CD14-positive monocyte (primary cell): ENCODE measurements around the gene MYOM1. TPM values are rescaled to one million over a fixed set of nuclear protein-coding genes. Genes with fewer than 3 reads are reported as not detected.
"Not testable (repeated sequence)": the region's sequence is repeated elsewhere in the genome, so short reads cannot be mapped to it uniquely, and the experiment has no call there.

ENCODE experiments used
- DNase-seq, 3 donors: peaks; one replicate each; pipeline ENCODE4 v3.0.0-alpha.2; 2011 to 2022
- H2AFZ ChIP-seq: 2 replicates; pipeline ENCODE4 v1.6.0; 2012; ENCODE audit warnings: mild to moderate bottlenecking, low read depth, low read length, inconsistent platforms; ENCODE audit not compliant: insufficient read depth, poor library complexity, severe bottlenecking
- H3K27ac ChIP-seq, 2 donors: 1 replicate in 1 of 2; 2 replicates in 1 of 2; pipeline ENCODE4 v1.5.1; 2012 to 2013; ENCODE audit warnings: low read length in 2 of 2, control low read depth in 1 of 2, inconsistent platforms in 1 of 2, low read depth in 1 of 2, mild to moderate bottlenecking in 1 of 2
- H3K27me3 ChIP-seq, 2 donors: one replicate each; pipeline versions ENCODE4 v1.6.0 to v1.6.1; 2011 to 2013; ENCODE audit warnings: low read length in 2 of 2; ENCODE audit not compliant: control insufficient read depth in 2 of 2, insufficient read depth in 2 of 2
- H3K36me3 ChIP-seq, 2 donors: replicated peaks in 1 of 2; 1 replicate in 1 of 2; 2 replicates in 1 of 2; pipeline versions ENCODE4 v1.5.1 to v1.6.1; 2012 to 2013; ENCODE audit warnings: low read length in 2 of 2, control low read depth in 1 of 2, inconsistent platforms in 1 of 2, mild to moderate bottlenecking in 1 of 2; ENCODE audit not compliant: insufficient read depth in 2 of 2, control insufficient read depth in 1 of 2
- H3K4me1 ChIP-seq, 2 donors: 1 replicate in 1 of 2; 2 replicates in 1 of 2; pipeline versions ENCODE4 v1.5.1 to v1.6.1; 2012 to 2013; ENCODE audit warnings: low read length in 2 of 2, control low read depth in 1 of 2, inconsistent platforms in 1 of 2, mild to moderate bottlenecking in 1 of 2, moderate library complexity in 1 of 2; ENCODE audit not compliant: insufficient read depth in 2 of 2, control insufficient read depth in 1 of 2
- H3K4me2 ChIP-seq: replicated peaks from 2 replicates; pipeline ENCODE3; 2012; ENCODE audit warnings: low read length, moderate library complexity, mild to moderate bottlenecking; ENCODE audit not compliant: poor library complexity, severe bottlenecking; ENCODE audit errors: extremely low read depth
- H3K4me3 ChIP-seq, 3 experiments: fragments of 200-600 bp in 1 of 3; sonication (generic) in 1 of 3; replicated peaks in 1 of 3; 1 replicate in 2 of 3; 2 replicates in 1 of 3; pipeline ENCODE4 v1.5.1; 2011 to 2013; ENCODE audit warnings: low read length in 3 of 3, mild to moderate bottlenecking in 3 of 3, control low read depth in 2 of 3, low read depth in 2 of 3, inconsistent platforms in 1 of 3, moderate library complexity in 1 of 3
- H3K79me2 ChIP-seq: 2 replicates; pipeline ENCODE4 v1.6.0; 2012; ENCODE audit warnings: mild to moderate bottlenecking, control low read depth, inconsistent platforms, low read length, moderate library complexity; ENCODE audit not compliant: insufficient read depth
- H3K9ac ChIP-seq: 2 replicates; pipeline ENCODE4 v1.6.0; 2017; ENCODE audit warnings: low read length, mild to moderate bottlenecking; ENCODE audit not compliant: insufficient read depth, poor library complexity, severe bottlenecking
- H3K9me3 ChIP-seq, 2 donors: replicated peaks in 1 of 2; 1 replicate in 1 of 2; 2 replicates in 1 of 2; pipeline versions ENCODE4 v1.5.1 to v1.6.1; 2012 to 2013; ENCODE audit warnings: low read length in 2 of 2, control low read depth in 1 of 2; ENCODE audit not compliant: control insufficient read depth in 1 of 2, insufficient read depth in 1 of 2
- H4K20me1 ChIP-seq: 2 replicates; pipeline ENCODE4 v1.6.0; 2012; ENCODE audit warnings: mild to moderate bottlenecking, low read length, control low read depth, moderate library complexity; ENCODE audit not compliant: insufficient read depth
- H3K27ac Mint-ChIP-seq, 7 donors: one replicate each; pipeline ENCODE4 v1.8.0; 2020; ENCODE audit warnings: mild to moderate bottlenecking in 7 of 7, mixed read lengths in 7 of 7, moderate library complexity in 6 of 7, inconsistent platforms in 2 of 7
- H3K27me3 Mint-ChIP-seq, 3 donors: one replicate each; pipeline ENCODE4 v1.8.0; 2021 to 2022; ENCODE audit warnings: low read depth in 3 of 3, mild to moderate bottlenecking in 3 of 3, mixed read lengths in 3 of 3, moderate library complexity in 3 of 3, inconsistent platforms in 1 of 3
- H3K36me3 Mint-ChIP-seq, 2 donors: one replicate each; pipeline ENCODE4 v1.8.0; 2020; ENCODE audit warnings: mixed read lengths in 2 of 2, inconsistent platforms in 1 of 2, mild to moderate bottlenecking in 1 of 2
- H3K4me1 Mint-ChIP-seq: one replicate; pipeline ENCODE4 v1.8.0; 2020; ENCODE audit warnings: mild to moderate bottlenecking, mixed read lengths
- H3K4me3 Mint-ChIP-seq, 2 donors: one replicate each; pipeline ENCODE4 v1.8.0; 2020; ENCODE audit warnings: mild to moderate bottlenecking in 2 of 2, mixed read lengths in 2 of 2, moderate library complexity in 1 of 2
- H3K9me3 Mint-ChIP-seq, 7 donors: one replicate each; pipeline ENCODE4 v1.8.0; 2020 to 2022; ENCODE audit warnings: mixed read lengths in 7 of 7, mild to moderate bottlenecking in 6 of 7, moderate library complexity in 6 of 7, inconsistent platforms in 2 of 7
- WGBS: methylation state at CpG from one replicate; pipeline ENCODE4 v1.1.5; 2013; ENCODE audit warnings: missing lambda C conversion rate; ENCODE audit not compliant: insufficient coverage; 5-methylcytosine and 5-hydroxymethylcytosine counted together
- intact Hi-C, 2 donors: fragments of 100-400 bp; cut with micrococcal nuclease; formaldehyde crosslinking; loops; one replicate each; pipeline versions ENCODE4 v1.15.0 to v1.15.1; 2023
- polyA plus RNA-seq, 3 donors: library from polyadenylated mRNA; depleted of rRNA in 1 of 3; unstranded in 2 of 3; stranded (reverse) in 1 of 3; fragments of 300-500 nt in 2 of 3; fragments of >200 nt in 1 of 3; fragmentation: Illumina TruSeq in 2 of 3; gene quantifications; 1 replicate in 2 of 3; 2 replicates in 1 of 3; pipeline ENCODE4 v1.2.3, GENCODE V29; 2012 to 2021
- TF ChIP-seq, protein P1 (sequence below): fragments of 200-600 bp; IDR thresholded peaks from one replicate; pipeline ENCODE4 v1.8.0; 2022; ENCODE audit warnings: antibody characterized with exemption, mild to moderate bottlenecking

MYOM1 gene
- polyA plus RNA-seq, 3 donors: 0.05 to 0.95 (median 0.22) TPM

GRCh38 chr18:3027370-3027891, 192.3 kb downstream of the MYOM1 start:
- peaks cover 13% of the 10 kb centered on the region for H3K4me1 Mint-ChIP-seq
- H3K27me3 Mint-ChIP-seq: peaks cover 0 to 2% (median under 1%) of the 10 kb centered on the region in 3 donors
- Histone ChIP-seq H3K9me3 (no peaks in the 10 kb centered on the region), H4K20me1 (no peaks in the 10 kb centered on the region), H2AFZ (no peak overlapping the region), H3K36me3 (no peaks in the 10 kb centered on the region), H3K4me3 (no peak overlapping the region), H3K27me3 (no peaks in the 10 kb centered on the region), H3K9ac (no peak overlapping the region), H3K4me1 (peaks cover 15% of the 10 kb centered on the region in 2 donors), H3K79me2 (no peaks in the 10 kb centered on the region), H3K4me2 (no peak overlapping the region), H3K27ac (no peak overlapping the region)
- intact Hi-C loops: no loop called here
- 98% methylated on average over 5 of the region's 11 CpGs for WGBS
- no peak overlapping the region for H3K4me3 Mint-ChIP-seq
- no peak overlapping the region for H3K27ac Mint-ChIP-seq
- TF ChIP-seq, protein P1, sequence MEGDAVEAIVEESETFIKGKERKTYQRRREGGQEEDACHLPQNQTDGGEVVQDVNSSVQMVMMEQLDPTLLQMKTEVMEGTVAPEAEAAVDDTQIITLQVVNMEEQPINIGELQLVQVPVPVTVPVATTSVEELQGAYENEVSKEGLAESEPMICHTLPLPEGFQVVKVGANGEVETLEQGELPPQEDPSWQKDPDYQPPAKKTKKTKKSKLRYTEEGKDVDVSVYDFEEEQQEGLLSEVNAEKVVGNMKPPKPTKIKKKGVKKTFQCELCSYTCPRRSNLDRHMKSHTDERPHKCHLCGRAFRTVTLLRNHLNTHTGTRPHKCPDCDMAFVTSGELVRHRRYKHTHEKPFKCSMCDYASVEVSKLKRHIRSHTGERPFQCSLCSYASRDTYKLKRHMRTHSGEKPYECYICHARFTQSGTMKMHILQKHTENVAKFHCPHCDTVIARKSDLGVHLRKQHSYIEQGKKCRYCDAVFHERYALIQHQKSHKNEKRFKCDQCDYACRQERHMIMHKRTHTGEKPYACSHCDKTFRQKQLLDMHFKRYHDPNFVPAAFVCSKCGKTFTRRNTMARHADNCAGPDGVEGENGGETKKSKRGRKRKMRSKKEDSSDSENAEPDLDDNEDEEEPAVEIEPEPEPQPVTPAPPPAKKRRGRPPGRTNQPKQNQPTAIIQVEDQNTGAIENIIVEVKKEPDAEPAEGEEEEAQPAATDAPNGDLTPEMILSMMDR: no peak
- peaks cover 0 to 4% (median 0%) of the 10 kb centered on the region in 7 donors for H3K9me3 Mint-ChIP-seq
- no peak for DNase-seq
- H3K36me3 Mint-ChIP-seq: no peaks in the 10 kb centered on the region

GRCh38 chr18:3025544-3025943, 194.2 kb downstream of the MYOM1 start:
- peaks cover 0 to 4% (median 0%) of the 10 kb centered on the region in 7 donors for H3K9me3 Mint-ChIP-seq
- H3K36me3 Mint-ChIP-seq: no peaks in the 10 kb centered on the region
- no peak overlapping the region for H3K4me3 Mint-ChIP-seq
- H3K4me2 ChIP-seq: no peak overlapping the region
- H3K79me2 ChIP-seq: no peaks in the 10 kb centered on the region
- no peaks in the 10 kb centered on the region for H4K20me1 ChIP-seq
- DNase-seq: no peak
- H3K27ac Mint-ChIP-seq: no peak overlapping the region
- no peak overlapping the region for H2AFZ ChIP-seq
- H3K27me3 ChIP-seq: no peaks in the 10 kb centered on the region
- peaks cover 15% of the 10 kb centered on the region in 2 donors for H3K4me1 ChIP-seq
- H3K9me3 ChIP-seq: no peaks in the 10 kb centered on the region
- H3K4me1 Mint-ChIP-seq: peaks cover 13% of the 10 kb centered on the region
- H3K4me3 ChIP-seq: no peak overlapping the region
- TF ChIP-seq, protein P1: no peak
- WGBS: 100% methylated on average over 1 of the region's 2 CpGs
- intact Hi-C loops: no loop called here
- no peak overlapping the region for H3K9ac ChIP-seq
- H3K36me3 ChIP-seq: no peaks in the 10 kb centered on the region
- no peak overlapping the region for H3K27ac ChIP-seq
- H3K27me3 Mint-ChIP-seq: peaks cover 0 to 2% (median 0%) of the 10 kb centered on the region in 3 donors

- H3K4me1 Mint-ChIP-seq, H3K27ac Mint-ChIP-seq, H3K4me3 ChIP-seq, H3K27ac ChIP-seq, H3K9me3 Mint-ChIP-seq, H3K27me3 Mint-ChIP-seq, H3K4me2 ChIP-seq, H3K27me3 ChIP-seq, intact Hi-C loops, H2AFZ ChIP-seq, H3K4me3 Mint-ChIP-seq, H3K36me3 ChIP-seq, H3K9ac ChIP-seq, H3K9me3 ChIP-seq, H3K4me1 ChIP-seq, H3K36me3 Mint-ChIP-seq, H4K20me1 ChIP-seq, H3K79me2 ChIP-seq, DNase-seq: not testable (repeated sequence)
- WGBS: 100% methylated on average over 1 of the region's 5 CpGs
These were observed 196.2 kb downstream of the MYOM1 start for GRCh38 chr18:3023603-3024002.
